Bronchial epithelial cell (primary cell): ENCODE data around the gene ASIC5. TPM values are rescaled to one million over a fixed set of nuclear protein-coding genes. Genes with fewer than 3 reads are reported as not detected.

Source experiments
- DNase-seq: peaks from one replicate; pipeline ENCODE4 v3.0.0-alpha.2; 2010; ENCODE audit warnings: low read depth
- FAIRE-seq: peaks from 2 replicates; lab custom pipeline; 2011; peaks lifted over from hg19 to GRCh38; lab: Jason Lieb, UNC
- H3K27me3 ChIP-seq: 2 replicates; pipeline ENCODE4 v1.5.1; 2011; ENCODE audit warnings: low read length; ENCODE audit not compliant: control insufficient read depth, insufficient read depth
- H3K36me3 ChIP-seq: 2 replicates; pipeline ENCODE4 v1.5.1; 2011; ENCODE audit warnings: low read length; ENCODE audit not compliant: control insufficient read depth, insufficient read depth
- H3K4me3 ChIP-seq: 2 replicates; pipeline ENCODE4 v1.5.1; 2011; ENCODE audit warnings: mild to moderate bottlenecking, low read depth, low read length, control low read depth
- CTCF ChIP-seq: IDR thresholded peaks from 2 replicates; pipeline ENCODE4 v1.5.1; 2011; ENCODE audit warnings: mild to moderate bottlenecking, moderate library complexity, low read length, control low read depth, inconsistent platforms; ENCODE audit not compliant: insufficient read depth, severe bottlenecking
- total RNA-seq: library from RNA; depleted of rRNA; stranded (reverse); fragments of >200 nt; gene quantifications from 2 replicates; pipeline ENCODE4 v1.2.1, GENCODE V29; 2014

ASIC5 gene
- total RNA-seq, 1 donor from 2014 or later: not detected

GRCh38 chr4:155887045-155887444 is 21.0 kb upstream of the ASIC5 start:
- FAIRE-seq (no peak), DNase-seq (no peak)
- no peak for TF ChIP-seq CTCF
- Histone ChIP-seq H3K4me3 (no peak overlapping the region), H3K36me3 (no peaks in the 10 kb centered on the region), H3K27me3 (no peaks in the 10 kb centered on the region)

- no peak for TF ChIP-seq CTCF
- no peaks in the 10 kb centered on the region for H3K36me3 ChIP-seq
- no peaks in the 10 kb centered on the region for H3K27me3 ChIP-seq
- no peak for DNase-seq
- FAIRE-seq: no peak
- no peak overlapping the region for H3K4me3 ChIP-seq
Measured at GRCh38 chr4:155885666-155886065, 19.6 kb upstream of the ASIC5 start.

GRCh38 chr4:155883895-155884294 is 17.8 kb upstream of the ASIC5 start:
- no peak overlapping the region for H3K4me3 ChIP-seq
- FAIRE-seq: no peak
- no peak for TF ChIP-seq CTCF

GRCh38 chr4:155881555-155881954 is 15.5 kb upstream of the ASIC5 start:
- TF ChIP-seq CTCF: no peak
- DNase-seq (no peak), FAIRE-seq (no peak)
- no peaks in the 10 kb centered on the region for H3K36me3 ChIP-seq
- H3K4me3 ChIP-seq: no peak overlapping the region
- H3K27me3 ChIP-seq: no peaks in the 10 kb centered on the region

More at GRCh38 chr4:155883895-155884294, 17.8 kb upstream of the ASIC5 start:
- Histone ChIP-seq H3K27me3 (no peaks in the 10 kb centered on the region), H3K36me3 (no peaks in the 10 kb centered on the region)
- DNase-seq: no peak

- FAIRE-seq: no peak
- no peak for TF ChIP-seq CTCF
- Histone ChIP-seq H3K4me3 (no peak overlapping the region), H3K27me3 (no peaks in the 10 kb centered on the region), H3K36me3 (no peaks in the 10 kb centered on the region)
- DNase-seq: no peak
Measured at GRCh38 chr4:155879767-155880166, 13.7 kb upstream of the ASIC5 start.

GRCh38 chr4:155878611-155879010 is 12.5 kb upstream of the ASIC5 start:
- no peak for TF ChIP-seq CTCF
- FAIRE-seq (no peak), DNase-seq (no peak)
- Histone ChIP-seq H3K27me3 (no peaks in the 10 kb centered on the region), H3K36me3 (no peaks in the 10 kb centered on the region), H3K4me3 (no peak overlapping the region)
